Mucosa of gallbladder (tissue), 1 donor: Measurements from ENCODE around the gene MBTPS1. TPM values are rescaled to one million over a fixed set of nuclear protein-coding genes. Genes with fewer than 3 reads are reported as not detected.

ENCODE experiments used
- DNase-seq: peaks from one replicate; pipeline ENCODE4 v3.0.0-alpha.2; 2020; ENCODE audit warnings: low spot score
- total RNA-seq: library from RNA; stranded (reverse); gene quantifications from one replicate; pipeline ENCODE4 v1.2.1, GENCODE V29; 2021
- donor health status: DM: no; HTN: no; CAD: no.

Gene MBTPS1
- total RNA-seq, 1 donor from 2014 or later, result 87.6 TPM

GRCh38 chr16:84074721-84075120, 42.0 kb downstream of the MBTPS1 start:
- DNase-seq, result no peak

- DNase-seq, result no peak
Measured at GRCh38 chr16:84072014-84072413, 44.7 kb downstream of the MBTPS1 start.

GRCh38 chr16:84071121-84071520, 45.6 kb downstream of the MBTPS1 start:
- DNase-seq, result no peak

- DNase-seq, result no peak
Measured at GRCh38 chr16:84069540-84069939, 47.2 kb downstream of the MBTPS1 start.

- no peak for DNase-seq
Measured at GRCh38 chr16:84068783-84069462, 47.8 kb downstream of the MBTPS1 start.

GRCh38 chr16:84068041-84068440, 48.7 kb downstream of the MBTPS1 start:
- no peak for DNase-seq

- no peak for DNase-seq
Measured at GRCh38 chr16:84067640-84068039, 49.1 kb downstream of the MBTPS1 start.

- peak; percentile 56 for DNase-seq
Measured at GRCh38 chr16:84065536-84066132, 51.1 kb downstream of the MBTPS1 start.

GRCh38 chr16:84063980-84064379, 52.8 kb downstream of the MBTPS1 start:
- no peak for DNase-seq

GRCh38 chr16:84062734-84063640, 53.8 kb downstream of the MBTPS1 start:
- DNase-seq, result peak; percentile 73

- no peak for DNase-seq
Measured at GRCh38 chr16:84061236-84061819, 55.4 kb downstream of the MBTPS1 start.

- DNase-seq, result no peak
Measured at GRCh38 chr16:84059946-84060901, 56.5 kb downstream of the MBTPS1 start.

- DNase-seq, result no peak
Measured at GRCh38 chr16:84059111-84059510, 57.6 kb downstream of the MBTPS1 start.

GRCh38 chr16:84058664-84059063, 58.1 kb downstream of the MBTPS1 start:
- no peak for DNase-seq

GRCh38 chr16:84058211-84058610, 58.5 kb downstream of the MBTPS1 start:
- no peak for DNase-seq

- no peak for DNase-seq
Measured at GRCh38 chr16:84056933-84057332, 59.8 kb downstream of the MBTPS1 start.

GRCh38 chr16:84055801-84056634, 60.7 kb downstream of the MBTPS1 start:
- peak; percentile 69 for DNase-seq

- DNase-seq, result no peak
Measured at GRCh38 chr16:84055366-84055765, 61.4 kb downstream of the MBTPS1 start.

GRCh38 chr16:84054916-84055315, 61.8 kb downstream of the MBTPS1 start:
- DNase-seq, result peak; percentile 36

- DNase-seq, result no peak
Measured at GRCh38 chr16:84054271-84054670, 62.5 kb downstream of the MBTPS1 start.
